ENCODE data around the gene C2orf81. TPM values are rescaled to one million over a fixed set of nuclear protein-coding genes. Genes with fewer than 3 reads are reported as not detected.
A peak's percentile ranks its signal among the peaks of the same experiment; 100 is the strongest.

C2orf81 gene
- total and polyA plus RNA-seq, 12 donors: 0.52 to 1.7 (median 1.2) TPM

GRCh38 chr2:74420006-74420405 lies 1.4 kb downstream of the C2orf81 start:
- no peak for ATAC-seq
- intact Hi-C loops (cut with DNase I): loop anchor here in 1 of 10 donors (2.0 kb wide), 1 partner anchor 19 kb away; no protein-coding TSS in a partner anchor

GRCh38 chr2:74419345-74419744 lies 2.1 kb downstream of the C2orf81 start:
- peaks cover 0 to 23% (median 0%) of the 10 kb centered on the region in 7 donors for H3K27me3 ChIP-seq
- no peak for TF ChIP-seq CTCF (IDR thresholded peaks at IDR 0.05)
- no peak for ATAC-seq
- H3K27ac ChIP-seq: no peak overlapping the region
- 83 to 89% methylated on average over 1 of the region's 1 CpG for WGBS, 2 donors
- H3K36me3 ChIP-seq: no peaks in the 10 kb centered on the region
- intact Hi-C loops (cut with DNase I): loop anchor here in 1 of 10 donors (5.0 kb wide), 1 partner anchor 53 kb away; the partner anchor contains the start of gene MRPL53
- no peak overlapping the region for H3K4me3 ChIP-seq
- H3K9me3 ChIP-seq: no peaks in the 10 kb centered on the region
- H3K4me1 ChIP-seq: peaks cover 7 to 56% (median 46%) of the 10 kb centered on the region in 9 donors
- DNase-seq: no peak

More at GRCh38 chr2:74420006-74420405, 1.4 kb downstream of the C2orf81 start:
- H3K27me3 ChIP-seq: peaks cover 0 to 17% (median 0%) of the 10 kb centered on the region in 7 donors
- no peak for TF ChIP-seq CTCF (IDR thresholded peaks at IDR 0.05)
- H3K4me3 ChIP-seq: no peak overlapping the region
- no peaks in the 10 kb centered on the region for H3K9me3 ChIP-seq
- H3K27ac ChIP-seq: no peak overlapping the region
- peaks cover 0 to 7% (median 0%) of the 10 kb centered on the region in 9 donors for H3K36me3 ChIP-seq
- H3K4me1 ChIP-seq: peaks cover 4 to 49% (median 40%) of the 10 kb centered on the region in 9 donors
- WGBS, 2 donors: 79 to 85% methylated on average over 2 of the region's 2 CpGs
- no peak for DNase-seq

- no peak for TF ChIP-seq CTCF (IDR thresholded peaks at IDR 0.05)
- 37 to 42% methylated on average over 27 of the region's 27 CpGs for WGBS, 2 donors
- H3K27ac ChIP-seq: peak overlapping the region in 3 of 10 donors; percentile 31 to 43 (median 34)
- H3K9me3 ChIP-seq: no peaks in the 10 kb centered on the region
- no peaks in the 10 kb centered on the region for H3K36me3 ChIP-seq
- DNase-seq: peak; percentile 80 to 85
- ATAC-seq: peak in 3 of 8 donors; percentile 8 to 39 (median 28)
- H3K4me1 ChIP-seq: peaks cover 8 to 60% (median 56%) of the 10 kb centered on the region in 9 donors
- H3K4me3 ChIP-seq: peak overlapping the region in 3 of 10 donors; percentile 10 to 19 (median 18)
- intact Hi-C loops (cut with DNase I): loop anchor here in 1 of 10 donors (5.0 kb wide), 1 partner anchor 54 kb away; the partner anchor contains the start of gene MRPL53
- peaks cover 0 to 28% (median 0%) of the 10 kb centered on the region in 7 donors for H3K27me3 ChIP-seq
Observed at GRCh38 chr2:74418312-74418711, 3.1 kb downstream of the C2orf81 start.

GRCh38 chr2:74417763-74418162 lies 3.7 kb downstream of the C2orf81 start:
- 94 to 98% methylated on average over 5 to 6 of the region's 6 CpGs for WGBS, 2 donors
- Histone ChIP-seq H3K27me3 (peaks cover 0 to 28% (median 0%) of the 10 kb centered on the region in 7 donors), H3K27ac (peak overlapping the region in 1 of 10 donors; percentile 34), H3K4me1 (peaks cover 8 to 65% (median 60%) of the 10 kb centered on the region in 9 donors), H3K9me3 (no peaks in the 10 kb centered on the region), H3K4me3 (no peak overlapping the region), H3K36me3 (no peaks in the 10 kb centered on the region)
- TF ChIP-seq CTCF (IDR thresholded peaks at IDR 0.05): no peak
- ATAC-seq (no peak), DNase-seq (no peak)
- intact Hi-C loops (cut with DNase I): loop anchor here in 1 of 10 donors (5.0 kb wide), 1 partner anchor 55 kb away; the partner anchor contains the start of gene MRPL53

Data from heart right ventricle (tissue), 16 donors.